Fibroblast of pulmonary artery (primary cell): ENCODE measurements around the gene GLG1.

Experiments
- DNase-seq: peaks from one replicate; pipeline ENCODE4 v3.0.0-alpha.2; 2010; ENCODE audit warnings: low read depth
- H3K4me3 ChIP-seq: replicated peaks from 2 replicates; pipeline ENCODE4 v1.5.1; 2011; ENCODE audit warnings: low read depth, mild to moderate bottlenecking, control low read depth, low read length, moderate library complexity
- TF ChIP-seq, protein P1 (sequence below): IDR thresholded peaks from 2 replicates; pipeline ENCODE4 v1.5.1; 2011; ENCODE audit warnings: mild to moderate bottlenecking, control low read depth, low read length, inconsistent platforms; ENCODE audit errors: missing control alignments

The GLG1 gene

DNA sequence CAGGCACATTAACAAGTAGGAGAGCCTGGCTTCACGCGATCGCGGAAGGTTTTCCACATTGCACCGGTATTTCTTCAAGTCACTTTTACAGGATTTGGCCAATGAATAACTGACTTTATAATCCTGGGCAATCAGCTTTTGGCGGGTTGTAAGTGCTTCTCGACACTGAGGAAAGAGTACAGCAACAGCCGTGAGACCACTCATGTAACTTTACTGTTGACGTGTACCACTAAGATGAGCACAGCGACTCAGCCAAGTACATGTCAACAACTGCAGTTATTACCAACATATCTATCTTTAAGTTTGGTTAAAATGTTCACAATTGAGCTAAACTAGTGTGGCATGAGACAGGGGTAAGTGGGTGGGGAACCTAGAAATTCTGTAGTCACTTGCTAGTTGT lies 113.9 kb downstream of the GLG1 start:
- TF ChIP-seq, protein P1, sequence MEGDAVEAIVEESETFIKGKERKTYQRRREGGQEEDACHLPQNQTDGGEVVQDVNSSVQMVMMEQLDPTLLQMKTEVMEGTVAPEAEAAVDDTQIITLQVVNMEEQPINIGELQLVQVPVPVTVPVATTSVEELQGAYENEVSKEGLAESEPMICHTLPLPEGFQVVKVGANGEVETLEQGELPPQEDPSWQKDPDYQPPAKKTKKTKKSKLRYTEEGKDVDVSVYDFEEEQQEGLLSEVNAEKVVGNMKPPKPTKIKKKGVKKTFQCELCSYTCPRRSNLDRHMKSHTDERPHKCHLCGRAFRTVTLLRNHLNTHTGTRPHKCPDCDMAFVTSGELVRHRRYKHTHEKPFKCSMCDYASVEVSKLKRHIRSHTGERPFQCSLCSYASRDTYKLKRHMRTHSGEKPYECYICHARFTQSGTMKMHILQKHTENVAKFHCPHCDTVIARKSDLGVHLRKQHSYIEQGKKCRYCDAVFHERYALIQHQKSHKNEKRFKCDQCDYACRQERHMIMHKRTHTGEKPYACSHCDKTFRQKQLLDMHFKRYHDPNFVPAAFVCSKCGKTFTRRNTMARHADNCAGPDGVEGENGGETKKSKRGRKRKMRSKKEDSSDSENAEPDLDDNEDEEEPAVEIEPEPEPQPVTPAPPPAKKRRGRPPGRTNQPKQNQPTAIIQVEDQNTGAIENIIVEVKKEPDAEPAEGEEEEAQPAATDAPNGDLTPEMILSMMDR: no peak
- no peak overlapping the region for H3K4me3 ChIP-seq
- DNase-seq: no peak

DNA sequence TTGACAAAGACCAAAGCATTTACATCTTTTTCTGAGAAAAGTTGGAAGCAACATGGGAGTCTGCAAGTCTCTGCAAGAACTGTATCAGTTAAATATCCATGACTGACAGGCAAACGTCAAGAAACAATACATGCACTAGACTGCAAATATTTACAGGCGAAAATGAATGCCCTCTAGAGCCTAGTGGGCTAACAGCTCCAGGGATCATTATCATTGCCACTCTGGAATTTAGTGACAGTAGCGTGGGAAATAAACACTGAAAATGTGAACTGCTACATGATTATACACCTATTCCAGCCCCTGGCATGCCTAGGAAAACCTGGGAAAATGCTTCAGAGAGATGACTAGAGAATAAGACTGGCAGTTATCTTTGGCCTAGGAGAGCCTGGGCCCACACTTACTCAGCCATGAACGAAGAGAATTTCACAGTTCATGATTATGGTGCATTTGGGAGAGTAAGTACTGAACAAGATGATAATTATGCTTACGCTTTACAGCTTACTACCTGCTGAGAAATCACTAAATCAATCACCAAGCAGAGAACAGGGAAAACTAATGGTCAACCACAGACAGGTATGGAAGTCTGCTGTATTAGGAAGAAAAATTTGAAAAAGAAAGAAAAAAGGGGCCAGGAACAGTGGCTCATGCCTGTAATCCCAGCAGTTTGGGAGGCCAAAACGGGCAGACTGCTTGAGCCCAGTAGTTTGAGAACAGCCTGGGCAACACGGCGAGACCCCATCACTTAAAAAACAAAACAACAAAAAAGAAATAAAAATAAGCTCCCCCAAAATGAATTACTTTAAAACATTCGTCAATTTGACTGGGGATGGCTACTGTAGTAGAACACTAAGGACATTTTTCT lies 119.0 kb downstream of the GLG1 start:
- DNase-seq: no peak
- TF ChIP-seq, protein P1: no peak
- H3K4me3 ChIP-seq: no peak overlapping the region

DNA sequence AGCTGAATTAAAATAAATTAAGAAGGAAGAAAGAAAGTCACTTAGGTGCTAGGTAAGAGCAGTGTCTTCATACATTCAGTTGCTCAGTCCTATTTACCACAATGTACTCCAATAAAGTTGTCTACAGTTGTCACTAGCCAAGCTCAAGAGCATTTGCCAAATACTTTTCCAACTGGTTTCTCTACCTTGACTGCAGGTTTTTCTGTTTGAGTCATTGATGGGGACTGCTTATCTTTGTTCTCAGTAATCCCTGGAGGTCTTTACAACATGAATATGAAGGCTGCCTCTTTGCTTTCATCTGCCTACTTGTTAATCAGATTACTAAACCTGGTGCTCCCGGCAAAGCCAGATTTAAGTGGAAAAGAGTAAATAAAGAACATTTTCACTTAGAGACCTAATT lies 121.0 kb downstream of the GLG1 start:
- no peak for DNase-seq
- TF ChIP-seq, protein P1: no peak
- no peak overlapping the region for H3K4me3 ChIP-seq

DNA sequence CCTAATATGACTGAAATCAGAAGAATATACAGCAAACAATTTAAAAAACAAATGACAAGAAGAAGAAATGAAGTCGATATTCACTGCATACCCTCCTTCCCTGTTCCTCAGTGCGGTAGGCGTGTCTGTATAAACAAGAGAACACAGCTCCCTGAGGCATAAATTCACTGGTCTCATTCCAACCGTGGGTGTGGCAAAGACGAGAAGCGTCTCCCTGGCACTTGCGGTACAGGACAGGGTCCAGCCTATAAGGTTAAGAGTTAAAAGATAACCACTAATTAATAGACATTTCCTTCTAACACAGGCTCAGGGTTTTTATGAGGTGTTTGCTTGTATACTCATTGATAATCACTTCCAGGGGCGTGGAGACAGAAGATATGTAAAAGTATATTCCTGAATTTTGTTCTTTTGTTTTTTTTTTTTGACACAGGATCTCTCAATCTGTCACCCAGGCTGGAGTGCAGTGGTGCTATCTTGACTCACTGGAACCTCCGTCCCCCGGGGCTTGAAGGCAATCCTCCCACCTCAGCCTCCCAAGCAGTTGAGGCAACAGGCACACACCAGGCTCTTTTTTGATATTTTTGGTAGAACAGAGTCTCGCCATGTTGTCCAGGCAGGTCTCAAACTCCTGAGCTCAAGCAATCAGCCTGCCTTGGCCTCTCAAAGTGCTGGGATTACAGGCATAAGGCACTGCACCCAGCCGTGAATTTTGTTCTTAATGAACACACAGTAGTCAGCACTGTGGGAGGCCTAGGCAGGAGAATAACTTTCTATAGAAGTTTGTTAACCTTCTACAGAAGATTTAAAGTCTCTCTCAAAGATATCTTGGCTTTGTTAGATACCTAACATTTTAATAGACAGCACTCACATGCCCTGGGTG lies 126.5 kb downstream of the GLG1 start:
- TF ChIP-seq, protein P1: no peak
- H3K4me3 ChIP-seq: no peak overlapping the region
- DNase-seq: peak; percentile 31

DNA sequence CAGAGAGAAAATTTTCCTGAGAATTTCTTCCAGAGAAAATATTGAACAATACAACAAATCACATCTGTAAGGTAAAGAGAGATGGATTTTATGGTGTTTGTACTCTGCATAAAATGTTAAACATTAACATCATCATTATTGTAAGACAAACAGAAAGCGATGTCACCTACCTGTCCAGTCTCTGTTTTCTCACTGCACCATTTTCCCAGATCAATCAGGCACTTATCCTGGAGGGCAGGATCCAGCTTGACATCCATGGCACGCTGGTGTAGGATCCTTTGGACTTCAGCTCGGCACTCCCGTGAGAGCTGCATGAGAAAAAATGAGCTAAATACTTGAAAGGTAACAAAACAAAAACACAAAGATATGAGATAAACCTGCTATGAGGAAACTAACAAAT lies 129.7 kb downstream of the GLG1 start:
- TF ChIP-seq, protein P1: no peak
- no peak overlapping the region for H3K4me3 ChIP-seq
- no peak for DNase-seq

DNA sequence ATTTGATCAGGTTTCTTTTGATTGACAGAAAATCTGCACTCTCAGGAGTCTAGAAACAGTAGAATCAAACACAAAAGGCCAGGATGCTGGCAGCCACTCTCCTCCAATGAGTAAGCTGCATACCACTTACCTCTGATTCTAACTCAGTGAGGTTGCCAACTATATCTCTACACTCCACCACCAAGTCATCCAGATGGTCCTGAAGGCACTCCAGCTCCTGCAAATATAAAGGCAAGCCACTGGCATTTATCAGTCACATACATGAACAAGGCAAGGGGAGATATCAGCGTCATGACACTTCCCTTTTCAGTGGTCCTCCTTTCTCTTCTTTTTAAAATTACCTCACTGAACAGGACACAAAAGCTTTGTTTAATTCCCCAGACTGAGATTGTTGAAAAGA lies 132.5 kb downstream of the GLG1 start:
- TF ChIP-seq, protein P1: no peak
- DNase-seq: no peak

More for the DNA sequence above, 132.5 kb downstream of the GLG1 start:
- H3K4me3 ChIP-seq: no peak overlapping the region
